ENCODE results near the gene TTPAL. TPM values are rescaled to one million over a fixed set of nuclear protein-coding genes. Genes with fewer than 3 reads are reported as not detected.
A peak's percentile ranks its signal among the peaks of the same experiment; 100 is the strongest.

Gene TTPAL
- total RNA-seq, 4 donors from 2014 or later, result 9.6 to 18.2 (median 13.0) TPM

GRCh38 chr20:44496976-44497375 is 21.3 kb downstream of the TTPAL start:
- no peak for DNase-seq (ENCODE audit: extremely low spot score)
- Histone ChIP-seq H3K4me1 (peaks cover 6 to 14% (median 9%) of the 10 kb centered on the region in 4 donors), H3K4me3 (no peak overlapping the region), H3K27ac (replicated peaks in 1 of 4) (peak overlapping the region in 2 of 4 donors; percentile 10 to 59), H3K36me3 (peaks cover 59 to 100% (median 93%) of the 10 kb centered on the region in 4 donors), H3K27me3 (no peaks in the 10 kb centered on the region), H3K9me3 (no peaks in the 10 kb centered on the region)
- WGBS, result 88% methylated on average over 3 of the region's 3 CpGs
- intact Hi-C loops (cut with DNase I), result no loop called here
- TF ChIP-seq CTCF (IDR thresholded peaks at IDR 0.05), result no peak
- TF ChIP-seq EP300 (IDR thresholded peaks at IDR 0.05), result no peak
- no peak for TF ChIP-seq POLR2A (IDR thresholded peaks at IDR 0.05; ENCODE audit: low read depth)
- TF ChIP-seq POLR2AphosphoS5 (IDR thresholded peaks at IDR 0.05), result no peak

- Histone ChIP-seq H3K9me3 (no peaks in the 10 kb centered on the region), H3K36me3 (peaks cover 57 to 100% (median 96%) of the 10 kb centered on the region in 4 donors), H3K27ac (replicated peaks in 1 of 4) (no peak overlapping the region), H3K4me3 (no peak overlapping the region), H3K27me3 (no peaks in the 10 kb centered on the region), H3K4me1 (peaks cover 3 to 8% (median 8%) of the 10 kb centered on the region in 4 donors)
- DNase-seq (ENCODE audit: extremely low spot score), result no peak
- intact Hi-C loops (cut with DNase I), result no loop called here
- TF ChIP-seq EP300 (IDR thresholded peaks at IDR 0.05) (no peak), POLR2AphosphoS5 (IDR thresholded peaks at IDR 0.05) (no peak), CTCF (IDR thresholded peaks at IDR 0.05) (no peak), POLR2A (IDR thresholded peaks at IDR 0.05; ENCODE audit: low read depth) (no peak)
- WGBS, result 81% methylated on average over 3 of the region's 3 CpGs
Measured at GRCh38 chr20:44497761-44498160, 22.1 kb downstream of the TTPAL start.

- WGBS, result 78% methylated on average over 3 of the region's 3 CpGs
- no peak for TF ChIP-seq EP300 (IDR thresholded peaks at IDR 0.05)
- no peak for TF ChIP-seq CTCF (IDR thresholded peaks at IDR 0.05)
- no peak for TF ChIP-seq POLR2A (IDR thresholded peaks at IDR 0.05; ENCODE audit: low read depth)
- TF ChIP-seq POLR2AphosphoS5 (IDR thresholded peaks at IDR 0.05), result no peak
- peaks cover 3 to 8% (median 7%) of the 10 kb centered on the region in 4 donors for H3K4me1 ChIP-seq
- peaks cover 70 to 100% (median 96%) of the 10 kb centered on the region in 4 donors for H3K36me3 ChIP-seq
- no peak for DNase-seq (ENCODE audit: extremely low spot score)
- intact Hi-C loops (cut with DNase I), result no loop called here
- H3K27ac ChIP-seq (replicated peaks in 1 of 4), result no peak overlapping the region
- no peak overlapping the region for H3K4me3 ChIP-seq
- no peaks in the 10 kb centered on the region for H3K9me3 ChIP-seq
- no peaks in the 10 kb centered on the region for H3K27me3 ChIP-seq
Measured at GRCh38 chr20:44500221-44500620, 24.5 kb downstream of the TTPAL start.

- DNase-seq (ENCODE audit: extremely low spot score), result no peak
- Histone ChIP-seq H3K4me3 (no peak overlapping the region), H3K9me3 (no peaks in the 10 kb centered on the region), H3K36me3 (peaks cover 70 to 100% (median 97%) of the 10 kb centered on the region in 4 donors), H3K27ac (replicated peaks in 1 of 4) (no peak overlapping the region), H3K4me1 (peaks cover 0 to 8% (median under 1%) of the 10 kb centered on the region in 4 donors), H3K27me3 (no peaks in the 10 kb centered on the region)
- WGBS, result 88% methylated on average over 5 of the region's 5 CpGs
- TF ChIP-seq CTCF (IDR thresholded peaks at IDR 0.05) (no peak), EP300 (IDR thresholded peaks at IDR 0.05) (no peak), POLR2A (IDR thresholded peaks at IDR 0.05; ENCODE audit: low read depth) (no peak)
- intact Hi-C loops (cut with DNase I), result no loop called here
Measured at GRCh38 chr20:44501448-44501847, 25.8 kb downstream of the TTPAL start.

- H3K36me3 ChIP-seq, result peaks cover 70 to 100% (median 99%) of the 10 kb centered on the region in 4 donors
- H3K4me1 ChIP-seq, result peaks cover 0 to 8% (median 0%) of the 10 kb centered on the region in 4 donors
- H3K9me3 ChIP-seq, result no peaks in the 10 kb centered on the region
- WGBS, result 100% methylated on average over 1 of the region's 1 CpG
- no peak for DNase-seq (ENCODE audit: extremely low spot score)
- no peaks in the 10 kb centered on the region for H3K27me3 ChIP-seq
- TF ChIP-seq CTCF (IDR thresholded peaks at IDR 0.05) (no peak), POLR2AphosphoS5 (IDR thresholded peaks at IDR 0.05) (no peak), POLR2A (IDR thresholded peaks at IDR 0.05; ENCODE audit: low read depth) (no peak), EP300 (IDR thresholded peaks at IDR 0.05) (no peak)
- no peak overlapping the region for H3K4me3 ChIP-seq
- intact Hi-C loops (cut with DNase I), result no loop called here
- H3K27ac ChIP-seq (replicated peaks in 1 of 4), result no peak overlapping the region
Measured at GRCh38 chr20:44502968-44503367, 27.3 kb downstream of the TTPAL start.

All from esophagus muscularis mucosa (tissue), 4 donors.